Measurements from ENCODE around the gene LINGO1.
A peak's percentile ranks its signal among the peaks of the same experiment; 100 is the strongest.

LINGO1 gene

GRCh38 chr15:77577366-77577950 lies 55.3 kb downstream of the LINGO1 start:
- Mint-ChIP-seq H3K4me1 (ENCODE audit: low read depth) (no peaks in the 10 kb centered on the region), H3K27me3 (no peaks in the 10 kb centered on the region), H3K9me3 (no peaks in the 10 kb centered on the region), H3K4me3 (no peak overlapping the region), H3K27ac (no peak overlapping the region), H3K36me3 (ENCODE audit: low read depth) (no peaks in the 10 kb centered on the region)
- intact Hi-C loops (cut with micrococcal nuclease): no loop called here

GRCh38 chr15:77576538-77576937 lies 56.2 kb downstream of the LINGO1 start:
- intact Hi-C loops (cut with micrococcal nuclease): no loop called here
- Mint-ChIP-seq H3K4me3 (no peak overlapping the region), H3K9me3 (no peaks in the 10 kb centered on the region)

DNA sequence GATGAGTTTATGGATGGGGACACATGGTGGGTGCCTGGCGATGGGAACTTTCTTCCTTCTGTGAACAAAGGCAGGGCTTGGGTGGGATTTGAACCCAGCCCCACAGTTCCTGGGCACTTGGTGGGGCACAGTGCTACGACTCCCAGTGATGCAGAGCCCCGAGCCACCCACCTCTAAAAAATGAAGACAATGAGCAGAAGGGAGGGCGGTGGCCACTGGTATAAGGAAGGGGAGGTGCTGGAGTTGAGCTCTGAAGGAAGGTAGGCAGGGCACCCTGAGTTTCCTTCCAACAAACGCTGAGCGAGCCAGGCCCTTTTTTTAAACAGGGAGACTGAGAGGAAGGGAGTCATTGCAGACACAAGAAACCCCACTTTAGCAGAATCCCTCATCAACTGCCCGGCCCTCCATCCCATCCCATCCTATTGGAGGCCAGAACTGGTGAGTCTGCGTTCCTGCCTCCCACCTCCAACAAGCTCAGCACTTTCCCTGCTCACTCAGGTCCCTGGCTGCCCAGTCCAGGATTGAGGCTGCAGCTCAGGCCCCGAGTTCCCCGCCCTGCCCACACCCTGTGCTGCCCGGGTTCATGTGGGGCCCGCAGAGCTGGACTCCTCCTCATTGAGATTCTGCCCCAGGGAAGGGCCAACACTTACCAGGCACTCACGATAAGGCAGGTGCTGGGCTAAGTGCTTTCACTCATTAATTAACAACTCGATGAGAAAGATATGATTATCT lies 57.3 kb downstream of the LINGO1 start:
- Mint-ChIP-seq H3K4me1 (ENCODE audit: low read depth) (no peaks in the 10 kb centered on the region), H3K27me3 (no peaks in the 10 kb centered on the region), H3K9me3 (no peaks in the 10 kb centered on the region), H3K4me3 (no peak overlapping the region), H3K36me3 (ENCODE audit: low read depth) (no peaks in the 10 kb centered on the region), H3K27ac (no peak overlapping the region)
- intact Hi-C loops (cut with micrococcal nuclease): no loop called here

More at GRCh38 chr15:77576538-77576937, 56.2 kb downstream of the LINGO1 start:
- no peaks in the 10 kb centered on the region for H3K36me3 Mint-ChIP-seq (ENCODE audit: low read depth)
- H3K27ac Mint-ChIP-seq: no peak overlapping the region
- H3K4me1 Mint-ChIP-seq (ENCODE audit: low read depth): no peaks in the 10 kb centered on the region
- no peaks in the 10 kb centered on the region for H3K27me3 Mint-ChIP-seq

- peaks cover under 1% of the 10 kb centered on the region for H3K27me3 Mint-ChIP-seq
Measured at GRCh38 chr15:77574521-77575202, 58.0 kb downstream of the LINGO1 start.

DNA sequence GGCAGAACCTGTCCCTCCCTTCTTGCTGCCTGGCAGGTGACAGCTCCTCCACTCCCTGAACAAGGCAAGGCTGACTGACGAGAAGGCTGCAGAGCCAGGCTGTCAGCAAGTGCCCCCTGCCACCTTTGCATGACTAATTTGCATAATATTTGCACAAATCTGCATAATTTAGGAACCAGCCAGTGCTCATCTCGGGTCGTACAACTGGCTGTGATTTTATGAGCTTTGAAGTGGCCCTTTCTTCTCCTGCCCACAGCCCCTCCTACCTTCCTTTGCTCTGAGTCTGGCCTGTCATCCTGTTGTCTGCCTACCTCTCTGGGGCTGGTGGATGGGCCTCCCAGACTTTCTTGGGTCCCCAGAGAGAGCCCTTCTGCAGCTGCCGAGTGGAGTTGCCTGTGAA lies 58.9 kb downstream of the LINGO1 start:
- H3K36me3 Mint-ChIP-seq (ENCODE audit: low read depth): no peaks in the 10 kb centered on the region
- H3K9me3 Mint-ChIP-seq: no peaks in the 10 kb centered on the region
- H3K27ac Mint-ChIP-seq: no peak overlapping the region
- no peak overlapping the region for H3K4me3 Mint-ChIP-seq
- intact Hi-C loops (cut with micrococcal nuclease): no loop called here
- H3K27me3 Mint-ChIP-seq: peaks cover 3% of the 10 kb centered on the region
- peaks cover 9% of the 10 kb centered on the region for H3K4me1 Mint-ChIP-seq (ENCODE audit: low read depth)

More at GRCh38 chr15:77574521-77575202, 58.0 kb downstream of the LINGO1 start:
- no peak overlapping the region for H3K4me3 Mint-ChIP-seq
- no peaks in the 10 kb centered on the region for H3K36me3 Mint-ChIP-seq (ENCODE audit: low read depth)
- H3K4me1 Mint-ChIP-seq (ENCODE audit: low read depth): peaks cover 2% of the 10 kb centered on the region
- no peak overlapping the region for H3K27ac Mint-ChIP-seq
- intact Hi-C loops (cut with micrococcal nuclease): no loop called here
- no peaks in the 10 kb centered on the region for H3K9me3 Mint-ChIP-seq

GRCh38 chr15:77572186-77572585 lies 60.5 kb downstream of the LINGO1 start:
- no peak overlapping the region for H3K4me3 Mint-ChIP-seq
- H3K27ac Mint-ChIP-seq: no peak overlapping the region
- no peaks in the 10 kb centered on the region for H3K9me3 Mint-ChIP-seq
- H3K27me3 Mint-ChIP-seq: peaks cover 3% of the 10 kb centered on the region
- no peaks in the 10 kb centered on the region for H3K36me3 Mint-ChIP-seq (ENCODE audit: low read depth)
- intact Hi-C loops (cut with micrococcal nuclease): no loop called here
- H3K4me1 Mint-ChIP-seq (ENCODE audit: low read depth): peaks cover 9% of the 10 kb centered on the region

- no peak overlapping the region for H3K4me3 Mint-ChIP-seq
- no peak overlapping the region for H3K27ac Mint-ChIP-seq
- H3K9me3 Mint-ChIP-seq: no peaks in the 10 kb centered on the region
- intact Hi-C loops (cut with micrococcal nuclease): no loop called here
- H3K27me3 Mint-ChIP-seq: peaks cover 3% of the 10 kb centered on the region
- no peaks in the 10 kb centered on the region for H3K36me3 Mint-ChIP-seq (ENCODE audit: low read depth)
- peaks cover 9% of the 10 kb centered on the region for H3K4me1 Mint-ChIP-seq (ENCODE audit: low read depth)
Measured at GRCh38 chr15:77571741-77572140, 61.0 kb downstream of the LINGO1 start.

DNA sequence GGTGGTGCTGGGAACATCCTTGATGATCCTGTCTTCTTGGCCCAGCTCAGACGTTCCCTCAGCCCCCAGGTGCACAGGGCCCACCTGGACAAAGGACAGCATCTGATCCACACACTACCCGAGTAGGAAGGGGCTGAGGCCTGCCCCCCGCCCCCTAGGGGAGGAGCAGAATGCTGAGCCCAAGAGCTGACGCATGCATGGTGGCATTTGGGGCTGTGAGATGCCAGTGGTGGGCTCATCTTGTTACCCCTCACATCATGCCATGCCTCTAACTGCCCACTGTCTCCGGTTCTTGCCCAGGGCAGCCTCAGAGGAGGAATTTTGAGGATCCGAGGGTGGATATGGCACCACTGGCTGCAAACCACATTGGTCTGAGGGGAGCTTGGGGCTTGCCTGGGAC lies 61.5 kb downstream of the LINGO1 start:
- no peak overlapping the region for H3K27ac Mint-ChIP-seq
- H3K36me3 Mint-ChIP-seq (ENCODE audit: low read depth): no peaks in the 10 kb centered on the region
- peaks cover 3% of the 10 kb centered on the region for H3K27me3 Mint-ChIP-seq
- intact Hi-C loops (cut with micrococcal nuclease): no loop called here
- no peak overlapping the region for H3K4me3 Mint-ChIP-seq
- H3K4me1 Mint-ChIP-seq (ENCODE audit: low read depth): peaks cover 9% of the 10 kb centered on the region
- H3K9me3 Mint-ChIP-seq: no peaks in the 10 kb centered on the region

- H3K4me3 Mint-ChIP-seq: peak overlapping the region; percentile 51
Measured at GRCh38 chr15:77569729-77570125, 63.0 kb downstream of the LINGO1 start.

DNA sequence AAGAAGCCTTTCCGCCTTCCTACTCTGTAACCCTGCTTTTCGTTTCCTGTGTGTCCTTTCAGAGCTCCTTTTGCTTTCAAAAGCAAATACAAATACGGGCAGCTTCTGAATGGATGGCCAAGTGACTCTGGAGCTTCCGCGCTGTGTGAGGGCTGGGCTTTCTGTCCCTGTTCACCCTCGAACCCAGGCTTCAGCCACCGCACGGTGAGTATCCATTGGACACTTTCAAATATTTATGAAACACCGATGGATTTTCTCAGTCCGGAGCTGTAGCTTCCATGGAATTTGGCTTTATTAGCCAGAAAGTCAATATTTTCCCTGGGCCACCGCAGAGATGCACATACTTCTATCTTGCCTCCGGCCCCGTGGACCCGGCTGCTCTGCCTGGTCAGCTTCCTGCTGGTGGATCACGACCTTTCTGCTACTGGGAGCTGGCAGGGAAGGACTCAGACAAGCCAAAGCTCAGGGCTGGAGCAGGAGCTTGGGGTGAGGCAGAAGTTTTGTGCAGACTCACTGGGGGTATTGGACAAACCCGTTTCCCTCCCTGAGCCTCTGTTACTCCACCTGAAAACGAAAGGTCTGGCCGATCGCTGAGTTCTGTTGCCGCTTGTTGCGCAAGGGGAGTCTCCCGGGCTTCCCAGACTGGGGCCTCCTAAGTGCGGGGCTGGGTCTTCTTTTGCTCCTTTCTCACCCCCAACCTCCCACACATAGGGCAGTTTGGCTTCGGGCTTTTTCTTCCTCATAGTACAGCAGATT lies 63.6 kb downstream of the LINGO1 start:
- no peaks in the 10 kb centered on the region for H3K36me3 Mint-ChIP-seq (ENCODE audit: low read depth)
- peaks cover 9% of the 10 kb centered on the region for H3K4me1 Mint-ChIP-seq (ENCODE audit: low read depth)
- peak overlapping the region; percentile 51 for H3K4me3 Mint-ChIP-seq
- no peak overlapping the region for H3K27ac Mint-ChIP-seq
- intact Hi-C loops (cut with micrococcal nuclease): no loop called here
- peaks cover 3% of the 10 kb centered on the region for H3K27me3 Mint-ChIP-seq
- H3K9me3 Mint-ChIP-seq: no peaks in the 10 kb centered on the region

More at GRCh38 chr15:77569729-77570125, 63.0 kb downstream of the LINGO1 start:
- H3K9me3 Mint-ChIP-seq: no peaks in the 10 kb centered on the region
- H3K4me1 Mint-ChIP-seq (ENCODE audit: low read depth): peaks cover 9% of the 10 kb centered on the region
- intact Hi-C loops (cut with micrococcal nuclease): no loop called here
- H3K27me3 Mint-ChIP-seq: peaks cover 3% of the 10 kb centered on the region
- no peak overlapping the region for H3K27ac Mint-ChIP-seq
- H3K36me3 Mint-ChIP-seq (ENCODE audit: low read depth): no peaks in the 10 kb centered on the region

GRCh38 chr15:77568014-77568972 lies 64.4 kb downstream of the LINGO1 start:
- intact Hi-C loops (cut with micrococcal nuclease): no loop called here
- Mint-ChIP-seq H3K27me3 (peaks cover 3% of the 10 kb centered on the region), H3K36me3 (ENCODE audit: low read depth) (no peaks in the 10 kb centered on the region), H3K4me1 (ENCODE audit: low read depth) (peaks cover 9% of the 10 kb centered on the region), H3K27ac (no peak overlapping the region), H3K4me3 (no peak overlapping the region), H3K9me3 (no peaks in the 10 kb centered on the region)

DNA sequence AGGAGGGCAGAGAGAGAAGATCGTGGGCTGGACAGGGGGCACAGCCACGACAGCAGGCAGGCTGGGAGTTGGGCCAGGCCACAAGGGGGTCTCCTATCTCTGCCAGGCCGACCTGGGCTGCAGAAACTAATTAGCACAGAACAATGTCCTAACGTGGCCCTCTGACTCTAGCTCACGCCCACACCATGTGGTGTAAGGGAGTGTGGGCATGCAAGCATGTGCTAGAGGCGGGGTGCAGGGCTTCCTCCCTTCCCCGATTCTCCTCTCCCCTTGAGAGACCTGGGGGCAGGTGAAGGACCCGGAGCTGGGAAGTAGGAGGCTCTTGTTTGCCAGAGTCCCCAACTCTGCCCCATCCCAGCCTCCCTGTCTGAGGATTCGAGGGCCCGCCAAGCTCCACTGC lies 65.5 kb downstream of the LINGO1 start:
- Mint-ChIP-seq H3K36me3 (ENCODE audit: low read depth) (no peaks in the 10 kb centered on the region), H3K27ac (no peak overlapping the region), H3K4me1 (ENCODE audit: low read depth) (peaks cover 9% of the 10 kb centered on the region), H3K4me3 (no peak overlapping the region), H3K27me3 (peaks cover 3% of the 10 kb centered on the region), H3K9me3 (no peaks in the 10 kb centered on the region)
- intact Hi-C loops (cut with micrococcal nuclease): no loop called here

- no peaks in the 10 kb centered on the region for H3K36me3 Mint-ChIP-seq (ENCODE audit: low read depth)
- no peaks in the 10 kb centered on the region for H3K9me3 Mint-ChIP-seq
- H3K27ac Mint-ChIP-seq: no peak overlapping the region
- intact Hi-C loops (cut with micrococcal nuclease): no loop called here
- no peak overlapping the region for H3K4me3 Mint-ChIP-seq
- H3K27me3 Mint-ChIP-seq: peaks cover 3% of the 10 kb centered on the region
- peaks cover 9% of the 10 kb centered on the region for H3K4me1 Mint-ChIP-seq (ENCODE audit: low read depth)
Measured at GRCh38 chr15:77566092-77566491, 66.6 kb downstream of the LINGO1 start.
